GM12875 (cell line): Measurements from ENCODE around the gene STAT6.
"Not testable (repeated sequence)": the region's sequence is repeated elsewhere in the genome, so short reads cannot be mapped to it uniquely, and the experiment has no call there.

Source experiments
- H3K4me3 ChIP-seq: one replicate; pipeline ENCODE4 v1.5.1; 2011; ENCODE audit warnings: low read depth, low read length, control low read depth
- CTCF ChIP-seq: IDR thresholded peaks from 2 replicates; pipeline ENCODE4 v1.5.1; 2011; ENCODE audit warnings: low read depth, mild to moderate bottlenecking, control low read depth, inconsistent platforms, low read length, moderate library complexity, borderline replicate concordance; ENCODE audit not compliant: insufficient read depth

STAT6 gene

GRCh38 chr12:57080855-57081254, 30.3 kb downstream of the STAT6 start:
- TF ChIP-seq CTCF: no peak
- no peak overlapping the region for H3K4me3 ChIP-seq

- no peak for TF ChIP-seq CTCF
- H3K4me3 ChIP-seq: no peak overlapping the region
Observed at GRCh38 chr12:57079821-57080220, 31.3 kb downstream of the STAT6 start.

GRCh38 chr12:57078519-57079404, 32.4 kb downstream of the STAT6 start, which contains the start of gene NEMP1:
Gene NEMP1 (minus strand): TSS chr12:57078791. CDS start chr12:57078745, 46 bp downstream.
- no peak for TF ChIP-seq CTCF
- peak within 1 kb of the TSS; percentile 78 for H3K4me3 ChIP-seq

- not testable (repeated sequence) for H3K4me3 ChIP-seq
Observed at GRCh38 chr12:57073566-57074450, 37.4 kb downstream of the STAT6 start.

- TF ChIP-seq CTCF: no peak
- H3K4me3 ChIP-seq: no peak overlapping the region
Observed at GRCh38 chr12:57072661-57073060, 38.5 kb downstream of the STAT6 start.

GRCh38 chr12:57069523-57069922, 41.6 kb downstream of the STAT6 start:
- peak; percentile 74 for TF ChIP-seq CTCF
- no peak overlapping the region for H3K4me3 ChIP-seq

- no peak for TF ChIP-seq CTCF
- H3K4me3 ChIP-seq: no peak overlapping the region
Observed at GRCh38 chr12:57066245-57066644, 44.9 kb downstream of the STAT6 start.
